GM12864 (cell line): ENCODE measurements around the gene SCN1A.

ENCODE experiments used
- DNase-seq: peaks from one replicate; pipeline ENCODE4 v3.0.0-alpha.2; 2011; ENCODE audit warnings: low read depth
- H3K4me3 ChIP-seq: 2 replicates; pipeline ENCODE4 v1.5.1; 2011; ENCODE audit warnings: mild to moderate bottlenecking, low read depth, low read length, control low read depth
- TF ChIP-seq, protein P1 (sequence below): IDR thresholded peaks from 2 replicates; pipeline ENCODE4 v1.5.1; 2011; ENCODE audit warnings: low read depth, mild to moderate bottlenecking, moderate library complexity, low read length, control low read depth, inconsistent platforms; ENCODE audit errors: missing control alignments

The SCN1A gene

DNA sequence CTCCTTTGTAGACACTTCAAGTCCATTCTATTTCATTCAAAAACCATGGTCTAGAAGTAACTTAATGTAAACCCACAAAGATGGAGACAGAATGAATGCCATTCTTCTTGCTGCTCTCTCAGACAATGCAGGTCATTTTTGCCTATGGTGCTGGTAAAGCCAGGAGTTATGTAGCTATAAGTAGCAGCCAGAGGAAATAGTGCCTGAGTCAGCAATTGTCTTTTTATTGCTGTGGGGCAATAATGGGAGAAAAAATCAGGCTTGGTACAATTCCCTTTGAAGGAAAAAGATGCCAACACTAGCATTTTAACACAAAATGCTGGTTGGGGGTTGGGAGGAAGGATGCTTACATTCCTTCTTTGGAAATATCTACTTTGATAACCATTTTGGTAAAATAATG is 43.5 kb downstream of the SCN1A start:
- no peak overlapping the region for H3K4me3 ChIP-seq
- TF ChIP-seq, protein P1, sequence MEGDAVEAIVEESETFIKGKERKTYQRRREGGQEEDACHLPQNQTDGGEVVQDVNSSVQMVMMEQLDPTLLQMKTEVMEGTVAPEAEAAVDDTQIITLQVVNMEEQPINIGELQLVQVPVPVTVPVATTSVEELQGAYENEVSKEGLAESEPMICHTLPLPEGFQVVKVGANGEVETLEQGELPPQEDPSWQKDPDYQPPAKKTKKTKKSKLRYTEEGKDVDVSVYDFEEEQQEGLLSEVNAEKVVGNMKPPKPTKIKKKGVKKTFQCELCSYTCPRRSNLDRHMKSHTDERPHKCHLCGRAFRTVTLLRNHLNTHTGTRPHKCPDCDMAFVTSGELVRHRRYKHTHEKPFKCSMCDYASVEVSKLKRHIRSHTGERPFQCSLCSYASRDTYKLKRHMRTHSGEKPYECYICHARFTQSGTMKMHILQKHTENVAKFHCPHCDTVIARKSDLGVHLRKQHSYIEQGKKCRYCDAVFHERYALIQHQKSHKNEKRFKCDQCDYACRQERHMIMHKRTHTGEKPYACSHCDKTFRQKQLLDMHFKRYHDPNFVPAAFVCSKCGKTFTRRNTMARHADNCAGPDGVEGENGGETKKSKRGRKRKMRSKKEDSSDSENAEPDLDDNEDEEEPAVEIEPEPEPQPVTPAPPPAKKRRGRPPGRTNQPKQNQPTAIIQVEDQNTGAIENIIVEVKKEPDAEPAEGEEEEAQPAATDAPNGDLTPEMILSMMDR: no peak

DNA sequence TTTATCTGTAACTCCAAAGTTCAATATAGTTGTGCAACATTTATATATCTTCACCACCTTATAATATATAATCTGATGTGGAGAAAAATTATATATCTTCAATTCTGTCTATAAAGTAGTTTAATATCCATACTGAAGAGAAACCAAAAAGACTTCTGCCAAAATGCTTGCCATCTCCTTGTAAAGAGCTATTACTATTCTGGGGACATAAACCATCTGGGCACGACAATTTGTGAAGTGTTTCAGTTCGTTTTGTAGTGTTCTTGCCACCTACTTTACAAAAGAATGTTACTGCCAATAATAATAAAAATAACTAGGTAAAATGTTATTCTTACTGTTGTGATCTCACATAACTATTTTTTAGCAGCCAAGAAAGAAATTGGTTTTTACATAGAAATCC is 45.1 kb downstream of the SCN1A start:
- H3K4me3 ChIP-seq: no peak overlapping the region
- no peak for DNase-seq
- TF ChIP-seq, protein P1: no peak

More for the DNA sequence above, 43.5 kb downstream of the SCN1A start:
- no peak for DNase-seq

- no peak overlapping the region for H3K4me3 ChIP-seq
- TF ChIP-seq, protein P1: no peak
These were observed 46.0 kb downstream of the SCN1A start for GRCh38 chr2:166081852-166082251.

GRCh38 chr2:166081131-166081632 is 46.6 kb downstream of the SCN1A start:
- H3K4me3 ChIP-seq: no peak overlapping the region
- TF ChIP-seq, protein P1: no peak
- DNase-seq: no peak

More at GRCh38 chr2:166081852-166082251, 46.0 kb downstream of the SCN1A start:
- no peak for DNase-seq

GRCh38 chr2:166074430-166074829 is 53.4 kb downstream of the SCN1A start:
- DNase-seq: no peak

DNA sequence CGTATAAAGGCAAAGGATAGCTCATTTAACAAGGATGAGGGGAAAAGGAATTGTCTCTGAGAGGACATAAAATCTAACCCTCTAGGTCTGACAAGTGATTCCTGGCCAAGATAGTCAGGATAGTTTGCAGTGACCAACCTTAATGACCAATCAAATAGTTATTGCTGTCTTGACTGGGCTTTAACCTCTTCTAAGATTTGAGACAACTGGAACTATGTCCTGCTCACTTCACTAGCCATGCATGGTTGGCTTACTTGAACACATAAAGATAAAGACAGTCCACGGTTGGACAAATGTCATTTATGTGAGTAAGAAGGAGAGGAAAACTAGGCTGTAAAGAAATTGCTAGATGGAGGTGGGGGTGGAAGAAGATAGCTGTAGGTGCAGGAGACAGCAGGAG is 53.8 kb downstream of the SCN1A start:
- H3K4me3 ChIP-seq: no peak overlapping the region
- no peak for DNase-seq
- TF ChIP-seq, protein P1: no peak

More at GRCh38 chr2:166074430-166074829, 53.4 kb downstream of the SCN1A start:
- TF ChIP-seq, protein P1: no peak
- no peak overlapping the region for H3K4me3 ChIP-seq

DNA sequence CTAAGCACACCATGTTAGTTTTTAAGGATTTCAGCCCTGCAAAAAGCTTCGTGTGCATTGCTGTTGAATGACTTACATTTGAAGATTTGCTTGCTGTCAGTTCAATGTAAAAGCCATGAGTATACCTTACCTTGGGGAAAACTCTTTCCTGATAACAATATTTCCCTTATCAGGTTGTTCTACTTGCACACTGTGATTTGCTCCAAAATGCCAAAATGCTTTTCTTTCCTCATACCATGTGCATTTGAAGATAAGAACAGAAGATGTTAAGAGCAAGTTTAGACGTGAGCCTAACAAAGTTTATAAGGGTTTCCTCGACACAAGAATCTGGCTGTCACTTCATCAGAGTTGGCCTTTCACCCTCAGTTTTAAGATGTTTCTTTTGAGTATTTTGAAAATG is 57.6 kb downstream of the SCN1A start:
- no peak overlapping the region for H3K4me3 ChIP-seq
- DNase-seq: no peak
- TF ChIP-seq, protein P1: no peak
